SH-SY5Y (cell line): ENCODE data around the gene DMD.

Experiments used
- GATA2 ChIP-seq: IDR thresholded peaks from 2 replicates; pipeline ENCODE4 v1.6.1; 2011; ENCODE audit warnings: mild to moderate bottlenecking, low read depth, low read length
- GATA3 ChIP-seq: IDR thresholded peaks from 2 replicates; pipeline ENCODE4 v1.6.1; 2011; ENCODE audit warnings: low read depth, mild to moderate bottlenecking, low read length, moderate library complexity

DNA sequence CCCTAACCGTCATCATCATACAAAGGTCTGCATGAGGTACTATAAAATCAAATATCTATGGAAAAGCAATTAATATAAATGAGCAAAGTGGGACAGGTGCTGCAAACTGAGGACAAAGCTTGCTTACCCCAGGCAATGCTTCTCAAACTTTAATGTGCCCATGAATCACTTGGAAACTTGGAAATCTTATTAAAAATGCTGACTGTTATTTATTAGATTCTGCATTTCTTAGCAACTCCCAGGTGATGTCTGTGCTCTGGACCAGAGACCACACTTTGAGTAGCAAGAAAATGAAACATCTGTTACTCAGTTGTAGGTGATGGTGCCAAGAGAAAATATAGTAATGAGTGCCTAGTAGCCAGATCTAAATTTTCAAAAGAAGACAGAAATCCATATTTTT is 1249.1 kb downstream of the DMD start:
- TF ChIP-seq GATA2 (no peak), GATA3 (no peak)
